SK-N-SH treated with all-trans-retinoic acid at 6 μM for 48 hours (cell line): ENCODE results near the gene PIGV.

Experiments used
- ATAC-seq: fragments of 200-7000 bp; cut with Tn5 transposase; 3 replicates; pipeline ENCODE4 v1.9.1; 2020; ENCODE audit warnings: mild to moderate bottlenecking, moderate library complexity
- ARNTL ChIP-seq: fragments of 450-650 bp; formaldehyde crosslinking; IDR thresholded peaks from 2 replicates; pipeline ENCODE4 v1.5.0; 2020; ENCODE audit warnings: low read depth, mild to moderate bottlenecking, moderate library complexity, borderline replicate concordance
- BACH2 ChIP-seq: fragments of 250-450 bp; sonication (Bioruptor Pico); IDR thresholded peaks from 2 replicates; pipeline ENCODE4 v1.9.0; 2021; ENCODE audit warnings: mild to moderate bottlenecking, borderline replicate concordance
- ESRRG ChIP-seq: fragments of 250-450 bp; sonication (Bioruptor Pico); IDR thresholded peaks from 2 replicates; pipeline ENCODE4 v1.6.1; 2021; ENCODE audit warnings: mild to moderate bottlenecking
- GLIS3 ChIP-seq: fragments of 250-450 bp; sonication (Bioruptor Pico); IDR thresholded peaks from 2 replicates; pipeline ENCODE4 v1.5.0; 2020; ENCODE audit warnings: mild to moderate bottlenecking, moderate library complexity
- ISL1 ChIP-seq: fragments of 250-450 bp; sonication (Bioruptor Pico); IDR thresholded peaks from 2 replicates; pipeline ENCODE4 v2.1.2; 2022; ENCODE audit warnings: mild to moderate bottlenecking, moderate library complexity
- OSR1 ChIP-seq: fragments of 250-450 bp; sonication (Bioruptor Pico); IDR thresholded peaks from 2 replicates; pipeline ENCODE4 v1.8.0; 2022; ENCODE audit warnings: moderate library complexity, mild to moderate bottlenecking, inconsistent platforms
- PPARA ChIP-seq: fragments of 250-450 bp; sonication (Bioruptor Pico); IDR thresholded peaks from 2 replicates; pipeline ENCODE4 v1.5.0; 2020; ENCODE audit warnings: mild to moderate bottlenecking, borderline replicate concordance
- RARB ChIP-seq: fragments of 250-450 bp; sonication (Bioruptor Pico); IDR thresholded peaks from 2 replicates; pipeline ENCODE4 v1.8.0; 2021; ENCODE audit warnings: mild to moderate bottlenecking, moderate library complexity
- SNAI2 ChIP-seq: fragments of 250-450 bp; sonication (Bioruptor Pico); IDR thresholded peaks from 2 replicates; pipeline ENCODE4 v1.5.0; 2020; ENCODE audit warnings: mild to moderate bottlenecking, moderate library complexity
- TCF4 ChIP-seq: fragments of 250-450 bp; sonication (Bioruptor Pico); IDR thresholded peaks from 2 replicates; pipeline ENCODE4 v1.8.0; 2021; ENCODE audit warnings: mild to moderate bottlenecking, moderate library complexity, borderline replicate concordance
- TOX ChIP-seq: fragments of 250-450 bp; sonication (Bioruptor Pico); IDR thresholded peaks from 2 replicates; pipeline ENCODE4 v1.8.0; 2021; ENCODE audit warnings: mild to moderate bottlenecking, moderate library complexity, borderline replicate concordance
- ZC3H10 ChIP-seq: fragments of 250-450 bp; sonication (Bioruptor Pico); IDR thresholded peaks from 2 replicates; pipeline ENCODE4 v1.5.1; 2021; ENCODE audit warnings: mild to moderate bottlenecking, moderate library complexity
- ZFP3 ChIP-seq: fragments of 250-450 bp; sonication (Bioruptor Pico); IDR thresholded peaks from 2 replicates; pipeline ENCODE4 v1.5.0; 2020; ENCODE audit warnings: mild to moderate bottlenecking, moderate library complexity
- ZFP30 ChIP-seq: fragments of 450-650 bp; formaldehyde crosslinking; IDR thresholded peaks from 2 replicates; pipeline ENCODE4 v1.5.0; 2022; ENCODE audit warnings: mild to moderate bottlenecking, moderate library complexity
- ZNF565 ChIP-seq: fragments of 450-650 bp; formaldehyde crosslinking; conservative IDR thresholded peaks from 2 replicates; pipeline ENCODE4 v1.5.0; 2020; ENCODE audit warnings: low read depth, mild to moderate bottlenecking, moderate library complexity
- ZNF70 ChIP-seq: fragments of 450-650 bp; formaldehyde crosslinking; IDR thresholded peaks from 2 replicates; pipeline ENCODE4 v1.5.0; 2020; ENCODE audit warnings: mild to moderate bottlenecking, moderate library complexity
- ZNF8 ChIP-seq: fragments of 450-650 bp; formaldehyde crosslinking; IDR thresholded peaks from 2 replicates; pipeline ENCODE4 v1.5.0; 2020; ENCODE audit warnings: mild to moderate bottlenecking, moderate library complexity
- TF ChIP-seq, protein P1 (sequence below): fragments of 250-450 bp; sonication (Bioruptor Pico); IDR thresholded peaks from 2 replicates; pipeline ENCODE4 v1.8.0; 2021; ENCODE audit warnings: low read depth, mild to moderate bottlenecking, moderate library complexity, borderline replicate concordance
- TF ChIP-seq, protein P2 (sequence below): fragments of 250-450 bp; sonication (Bioruptor Pico); IDR thresholded peaks from 2 replicates; pipeline ENCODE4 v1.8.0; 2020; ENCODE audit warnings: mild to moderate bottlenecking, moderate library complexity, borderline replicate concordance
- TF ChIP-seq, protein P3 (sequence below): fragments of 250-450 bp; sonication (Bioruptor Pico); IDR thresholded peaks from 2 replicates; pipeline ENCODE4 v1.5.1; 2020; ENCODE audit warnings: low read depth, mild to moderate bottlenecking, moderate library complexity
- TF ChIP-seq, protein P4 (sequence below): fragments of 250-450 bp; sonication (Bioruptor Pico); IDR thresholded peaks from 2 replicates; pipeline ENCODE4 v1.5.0; 2020; ENCODE audit warnings: mild to moderate bottlenecking, moderate library complexity
- TF ChIP-seq, protein P5 (sequence below): fragments of 250-450 bp; sonication (Bioruptor Pico); IDR thresholded peaks from 2 replicates; pipeline ENCODE4 v1.5.1; 2021; ENCODE audit warnings: mild to moderate bottlenecking, moderate library complexity

The PIGV gene

GRCh38 chr1:26788515-26788785 is 700 bp downstream of the PIGV start:
- TF ChIP-seq RARB (CRISPR knock-in tag) = no peak
- TF ChIP-seq ZFP3 (CRISPR knock-in tag) = no peak
- no peak for TF ChIP-seq BACH2 (CRISPR knock-in tag)
- no peak for TF ChIP-seq ZNF8 (CRISPR knock-in tag)
- TF ChIP-seq TOX (CRISPR knock-in tag) = no peak
- TF ChIP-seq, protein P1, sequence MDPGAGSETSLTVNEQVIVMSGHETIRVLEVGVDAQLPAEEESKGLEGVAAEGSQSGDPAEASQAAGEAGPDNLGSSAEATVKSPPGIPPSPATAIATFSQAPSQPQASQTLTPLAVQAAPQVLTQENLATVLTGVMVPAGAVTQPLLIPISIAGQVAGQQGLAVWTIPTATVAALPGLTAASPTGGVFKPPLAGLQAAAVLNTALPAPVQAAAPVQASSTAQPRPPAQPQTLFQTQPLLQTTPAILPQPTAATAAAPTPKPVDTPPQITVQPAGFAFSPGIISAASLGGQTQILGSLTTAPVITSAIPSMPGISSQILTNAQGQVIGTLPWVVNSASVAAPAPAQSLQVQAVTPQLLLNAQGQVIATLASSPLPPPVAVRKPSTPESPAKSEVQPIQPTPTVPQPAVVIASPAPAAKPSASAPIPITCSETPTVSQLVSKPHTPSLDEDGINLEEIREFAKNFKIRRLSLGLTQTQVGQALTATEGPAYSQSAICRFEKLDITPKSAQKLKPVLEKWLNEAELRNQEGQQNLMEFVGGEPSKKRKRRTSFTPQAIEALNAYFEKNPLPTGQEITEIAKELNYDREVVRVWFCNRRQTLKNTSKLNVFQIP = no peak
- no peak for TF ChIP-seq ESRRG
- TF ChIP-seq, protein P2, sequence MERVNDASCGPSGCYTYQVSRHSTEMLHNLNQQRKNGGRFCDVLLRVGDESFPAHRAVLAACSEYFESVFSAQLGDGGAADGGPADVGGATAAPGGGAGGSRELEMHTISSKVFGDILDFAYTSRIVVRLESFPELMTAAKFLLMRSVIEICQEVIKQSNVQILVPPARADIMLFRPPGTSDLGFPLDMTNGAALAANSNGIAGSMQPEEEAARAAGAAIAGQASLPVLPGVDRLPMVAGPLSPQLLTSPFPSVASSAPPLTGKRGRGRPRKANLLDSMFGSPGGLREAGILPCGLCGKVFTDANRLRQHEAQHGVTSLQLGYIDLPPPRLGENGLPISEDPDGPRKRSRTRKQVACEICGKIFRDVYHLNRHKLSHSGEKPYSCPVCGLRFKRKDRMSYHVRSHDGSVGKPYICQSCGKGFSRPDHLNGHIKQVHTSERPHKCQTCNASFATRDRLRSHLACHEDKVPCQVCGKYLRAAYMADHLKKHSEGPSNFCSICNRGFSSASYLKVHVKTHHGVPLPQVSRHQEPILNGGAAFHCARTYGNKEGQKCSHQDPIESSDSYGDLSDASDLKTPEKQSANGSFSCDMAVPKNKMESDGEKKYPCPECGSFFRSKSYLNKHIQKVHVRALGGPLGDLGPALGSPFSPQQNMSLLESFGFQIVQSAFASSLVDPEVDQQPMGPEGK (CRISPR knock-in tag) = no peak
- no peak for TF ChIP-seq SNAI2
- no peak for TF ChIP-seq TCF4 (CRISPR knock-in tag)
- TF ChIP-seq, protein P3, sequence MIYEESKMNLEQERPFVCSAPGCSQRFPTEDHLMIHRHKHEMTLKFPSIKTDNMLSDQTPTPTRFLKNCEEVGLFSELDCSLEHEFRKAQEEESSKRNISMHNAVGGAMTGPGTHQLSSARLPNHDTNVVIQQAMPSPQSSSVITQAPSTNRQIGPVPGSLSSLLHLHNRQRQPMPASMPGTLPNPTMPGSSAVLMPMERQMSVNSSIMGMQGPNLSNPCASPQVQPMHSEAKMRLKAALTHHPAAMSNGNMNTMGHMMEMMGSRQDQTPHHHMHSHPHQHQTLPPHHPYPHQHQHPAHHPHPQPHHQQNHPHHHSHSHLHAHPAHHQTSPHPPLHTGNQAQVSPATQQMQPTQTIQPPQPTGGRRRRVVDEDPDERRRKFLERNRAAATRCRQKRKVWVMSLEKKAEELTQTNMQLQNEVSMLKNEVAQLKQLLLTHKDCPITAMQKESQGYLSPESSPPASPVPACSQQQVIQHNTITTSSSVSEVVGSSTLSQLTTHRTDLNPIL (CRISPR knock-in tag) = no peak
- no peak for TF ChIP-seq ZNF565 (CRISPR knock-in tag)
- no peak for TF ChIP-seq ZC3H10
- TF ChIP-seq ZNF70 (CRISPR knock-in tag) = no peak
- no peak for TF ChIP-seq ZFP30 (CRISPR knock-in tag)
- TF ChIP-seq ARNTL (CRISPR knock-in tag) = no peak
- TF ChIP-seq PPARA (CRISPR knock-in tag) = no peak
- TF ChIP-seq, protein P4, sequence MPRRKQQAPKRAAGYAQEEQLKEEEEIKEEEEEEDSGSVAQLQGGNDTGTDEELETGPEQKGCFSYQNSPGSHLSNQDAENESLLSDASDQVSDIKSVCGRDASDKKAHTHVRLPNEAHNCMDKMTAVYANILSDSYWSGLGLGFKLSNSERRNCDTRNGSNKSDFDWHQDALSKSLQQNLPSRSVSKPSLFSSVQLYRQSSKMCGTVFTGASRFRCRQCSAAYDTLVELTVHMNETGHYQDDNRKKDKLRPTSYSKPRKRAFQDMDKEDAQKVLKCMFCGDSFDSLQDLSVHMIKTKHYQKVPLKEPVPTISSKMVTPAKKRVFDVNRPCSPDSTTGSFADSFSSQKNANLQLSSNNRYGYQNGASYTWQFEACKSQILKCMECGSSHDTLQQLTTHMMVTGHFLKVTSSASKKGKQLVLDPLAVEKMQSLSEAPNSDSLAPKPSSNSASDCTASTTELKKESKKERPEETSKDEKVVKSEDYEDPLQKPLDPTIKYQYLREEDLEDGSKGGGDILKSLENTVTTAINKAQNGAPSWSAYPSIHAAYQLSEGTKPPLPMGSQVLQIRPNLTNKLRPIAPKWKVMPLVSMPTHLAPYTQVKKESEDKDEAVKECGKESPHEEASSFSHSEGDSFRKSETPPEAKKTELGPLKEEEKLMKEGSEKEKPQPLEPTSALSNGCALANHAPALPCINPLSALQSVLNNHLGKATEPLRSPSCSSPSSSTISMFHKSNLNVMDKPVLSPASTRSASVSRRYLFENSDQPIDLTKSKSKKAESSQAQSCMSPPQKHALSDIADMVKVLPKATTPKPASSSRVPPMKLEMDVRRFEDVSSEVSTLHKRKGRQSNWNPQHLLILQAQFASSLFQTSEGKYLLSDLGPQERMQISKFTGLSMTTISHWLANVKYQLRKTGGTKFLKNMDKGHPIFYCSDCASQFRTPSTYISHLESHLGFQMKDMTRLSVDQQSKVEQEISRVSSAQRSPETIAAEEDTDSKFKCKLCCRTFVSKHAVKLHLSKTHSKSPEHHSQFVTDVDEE (CRISPR knock-in tag) = no peak
- TF ChIP-seq, protein P5, sequence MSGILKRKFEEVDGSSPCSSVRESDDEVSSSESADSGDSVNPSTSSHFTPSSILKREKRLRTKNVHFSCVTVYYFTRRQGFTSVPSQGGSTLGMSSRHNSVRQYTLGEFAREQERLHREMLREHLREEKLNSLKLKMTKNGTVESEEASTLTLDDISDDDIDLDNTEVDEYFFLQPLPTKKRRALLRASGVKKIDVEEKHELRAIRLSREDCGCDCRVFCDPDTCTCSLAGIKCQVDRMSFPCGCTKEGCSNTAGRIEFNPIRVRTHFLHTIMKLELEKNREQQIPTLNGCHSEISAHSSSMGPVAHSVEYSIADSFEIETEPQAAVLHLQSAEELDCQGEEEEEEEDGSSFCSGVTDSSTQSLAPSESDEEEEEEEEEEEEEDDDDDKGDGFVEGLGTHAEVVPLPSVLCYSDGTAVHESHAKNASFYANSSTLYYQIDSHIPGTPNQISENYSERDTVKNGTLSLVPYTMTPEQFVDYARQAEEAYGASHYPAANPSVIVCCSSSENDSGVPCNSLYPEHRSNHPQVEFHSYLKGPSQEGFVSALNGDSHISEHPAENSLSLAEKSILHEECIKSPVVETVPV (CRISPR knock-in tag) = no peak
- TF ChIP-seq OSR1 (CRISPR knock-in tag) = no peak
- ATAC-seq = no peak

- TF ChIP-seq GLIS3 = no peak
- no peak for TF ChIP-seq PPARA (CRISPR knock-in tag)
- no peak for TF ChIP-seq ISL1 (CRISPR knock-in tag)
- TF ChIP-seq, protein P5 (CRISPR knock-in tag) = no peak
- peak; percentile 52 for ATAC-seq
Observed at GRCh38 chr1:26788836-26789611, 1.3 kb downstream of the PIGV start.
